ENCODE results near the gene RBM26.

DNA sequence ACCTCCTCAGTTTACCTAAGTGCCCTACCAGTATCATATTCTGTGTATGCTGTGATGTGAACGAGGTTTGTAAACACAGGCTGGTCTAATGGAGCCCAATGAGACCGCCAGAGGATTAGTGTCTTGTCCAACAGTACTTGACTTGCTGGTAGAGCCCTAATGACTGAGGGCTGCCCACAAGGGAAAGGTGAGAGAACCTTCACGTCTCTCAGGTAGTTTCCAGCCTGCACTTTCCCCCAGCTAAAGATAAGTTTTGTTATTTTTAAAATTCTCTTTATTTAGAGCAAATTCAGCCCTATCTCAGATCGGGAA is 498 bp upstream of the RBM26 start:
- TF ChIP-seq, protein P1, sequence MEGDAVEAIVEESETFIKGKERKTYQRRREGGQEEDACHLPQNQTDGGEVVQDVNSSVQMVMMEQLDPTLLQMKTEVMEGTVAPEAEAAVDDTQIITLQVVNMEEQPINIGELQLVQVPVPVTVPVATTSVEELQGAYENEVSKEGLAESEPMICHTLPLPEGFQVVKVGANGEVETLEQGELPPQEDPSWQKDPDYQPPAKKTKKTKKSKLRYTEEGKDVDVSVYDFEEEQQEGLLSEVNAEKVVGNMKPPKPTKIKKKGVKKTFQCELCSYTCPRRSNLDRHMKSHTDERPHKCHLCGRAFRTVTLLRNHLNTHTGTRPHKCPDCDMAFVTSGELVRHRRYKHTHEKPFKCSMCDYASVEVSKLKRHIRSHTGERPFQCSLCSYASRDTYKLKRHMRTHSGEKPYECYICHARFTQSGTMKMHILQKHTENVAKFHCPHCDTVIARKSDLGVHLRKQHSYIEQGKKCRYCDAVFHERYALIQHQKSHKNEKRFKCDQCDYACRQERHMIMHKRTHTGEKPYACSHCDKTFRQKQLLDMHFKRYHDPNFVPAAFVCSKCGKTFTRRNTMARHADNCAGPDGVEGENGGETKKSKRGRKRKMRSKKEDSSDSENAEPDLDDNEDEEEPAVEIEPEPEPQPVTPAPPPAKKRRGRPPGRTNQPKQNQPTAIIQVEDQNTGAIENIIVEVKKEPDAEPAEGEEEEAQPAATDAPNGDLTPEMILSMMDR (IDR thresholded peaks at IDR 0.05): no peak
- TF ChIP-seq POLR2A (IDR thresholded peaks at IDR 0.05): no peak

All from Peyer's patch (tissue), 4 donors.